Suprapubic skin (tissue), 4 donors: ENCODE data around the gene TRIM71.

Experiments used
- EP300 ChIP-seq: sonication (generic); formaldehyde crosslinking; IDR thresholded peaks from one replicate; pipeline ENCODE4 v1.6.1; 2017; ENCODE audit warnings: antibody characterized with exemption
- POLR2A ChIP-seq, 2 donors: fragments of 450-650 bp; IDR thresholded peaks; one replicate each; pipeline ENCODE4 v1.6.1; 2017; ENCODE audit warnings: antibody characterized with exemption in 2 of 2, mild to moderate bottlenecking in 2 of 2, moderate library complexity in 2 of 2
- POLR2AphosphoS5 ChIP-seq, 3 donors: sonication (generic); formaldehyde crosslinking; IDR thresholded peaks; one replicate each; pipeline ENCODE4 v1.6.1; 2017; ENCODE audit warnings: antibody characterized with exemption in 3 of 3
- TF ChIP-seq, protein P1 (sequence below), 2 donors: fragments of 200-600 bp in 1 of 2; fragments of 450-650 bp in 1 of 2; sonication (generic) in 1 of 2; IDR thresholded peaks; one replicate each; pipeline ENCODE4 v1.5.1; 2016 to 2019; ENCODE audit warnings: antibody characterized with exemption in 2 of 2, mild to moderate bottlenecking in 1 of 2, moderate library complexity in 1 of 2

DNA sequence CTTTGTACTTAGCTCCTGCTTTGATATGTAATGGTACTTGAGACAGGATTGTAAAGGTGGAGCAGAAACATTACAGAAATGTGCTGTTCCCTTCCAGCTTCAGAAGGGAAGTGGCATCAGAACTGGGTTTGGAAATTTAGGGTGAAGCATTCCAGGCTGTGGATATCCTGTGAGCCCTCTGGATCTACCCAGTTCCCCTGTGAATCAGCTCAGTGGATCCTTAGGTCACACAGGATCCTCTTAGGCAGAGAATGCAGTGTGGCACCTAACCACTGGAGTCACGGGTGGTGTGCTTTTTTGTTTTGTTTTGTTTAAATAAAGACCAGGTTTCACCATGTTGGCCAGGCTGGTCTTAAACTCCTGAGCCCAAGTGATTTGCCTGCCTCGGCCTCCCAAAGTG is 66.0 kb downstream of the TRIM71 start:
- TF ChIP-seq, protein P1, sequence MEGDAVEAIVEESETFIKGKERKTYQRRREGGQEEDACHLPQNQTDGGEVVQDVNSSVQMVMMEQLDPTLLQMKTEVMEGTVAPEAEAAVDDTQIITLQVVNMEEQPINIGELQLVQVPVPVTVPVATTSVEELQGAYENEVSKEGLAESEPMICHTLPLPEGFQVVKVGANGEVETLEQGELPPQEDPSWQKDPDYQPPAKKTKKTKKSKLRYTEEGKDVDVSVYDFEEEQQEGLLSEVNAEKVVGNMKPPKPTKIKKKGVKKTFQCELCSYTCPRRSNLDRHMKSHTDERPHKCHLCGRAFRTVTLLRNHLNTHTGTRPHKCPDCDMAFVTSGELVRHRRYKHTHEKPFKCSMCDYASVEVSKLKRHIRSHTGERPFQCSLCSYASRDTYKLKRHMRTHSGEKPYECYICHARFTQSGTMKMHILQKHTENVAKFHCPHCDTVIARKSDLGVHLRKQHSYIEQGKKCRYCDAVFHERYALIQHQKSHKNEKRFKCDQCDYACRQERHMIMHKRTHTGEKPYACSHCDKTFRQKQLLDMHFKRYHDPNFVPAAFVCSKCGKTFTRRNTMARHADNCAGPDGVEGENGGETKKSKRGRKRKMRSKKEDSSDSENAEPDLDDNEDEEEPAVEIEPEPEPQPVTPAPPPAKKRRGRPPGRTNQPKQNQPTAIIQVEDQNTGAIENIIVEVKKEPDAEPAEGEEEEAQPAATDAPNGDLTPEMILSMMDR (IDR thresholded peaks at IDR 0.05) = no peak
- TF ChIP-seq POLR2A (IDR thresholded peaks at IDR 0.05) (no peak), POLR2AphosphoS5 (IDR thresholded peaks at IDR 0.05) (no peak), EP300 (no peak)
